Adrenal gland (tissue), 12 donors: ENCODE data around the gene RXYLT1. TPM values are rescaled to one million over a fixed set of nuclear protein-coding genes. Genes with fewer than 3 reads are reported as not detected.
A peak's percentile ranks its signal among the peaks of the same experiment; 100 is the strongest.

Experiments used
- DNase-seq, 7 donors: peaks; one replicate each; pipeline ENCODE4 v3.0.0-alpha.2; 2019 to 2020
- H3K27ac ChIP-seq, 5 donors: fragments of 200-600 bp; sonication (generic) in 4 of 5; 1 replicate in 3 of 5; 2 replicates in 2 of 5; pipeline versions ENCODE4 v1.5.1 to v1.8.0; 2016 to 2020; ENCODE audit warnings: mild to moderate bottlenecking in 1 of 5
- H3K27me3 ChIP-seq: fragments of 200-600 bp; 2 replicates; pipeline ENCODE4 v1.8.0; 2021
- H3K36me3 ChIP-seq, 2 donors: fragments of 200-600 bp; replicated peaks in 1 of 2; 1 replicate in 1 of 2; 2 replicates in 1 of 2; pipeline versions ENCODE4 v1.5.1 to v1.8.0; 2018 to 2022
- H3K4me1 ChIP-seq, 2 donors: fragments of 200-600 bp; replicated peaks in 1 of 2; 1 replicate in 1 of 2; 2 replicates in 1 of 2; pipeline versions ENCODE4 v1.5.1 to v1.8.0; 2018 to 2021
- H3K4me3 ChIP-seq, 4 donors: fragments of 200-600 bp; sonication (generic) in 3 of 4; one replicate each; pipeline ENCODE4 v1.5.1; 2016 to 2018
- H3K9me3 ChIP-seq, 3 donors: fragments of 200-600 bp; sonication (generic) in 1 of 3; replicated peaks in 1 of 3; 1 replicate in 2 of 3; 2 replicates in 1 of 3; pipeline versions ENCODE4 v1.5.1 to v1.8.0; 2016 to 2021
- POLR2A ChIP-seq, 2 donors: fragments of 450-650 bp; IDR thresholded peaks; one replicate each; pipeline ENCODE4 v1.6.1; 2017; ENCODE audit warnings: antibody characterized with exemption in 2 of 2, mild to moderate bottlenecking in 2 of 2, moderate library complexity in 1 of 2
- WGBS, 4 donors: extraction: QIAGEN DNeasy Blood & Tissue Kit in 2 of 4; methylation state at CpG; one replicate each; pipeline versions ENCODE4 v1.1.5 to v1.1.7; 2013 to 2017; 5-methylcytosine and 5-hydroxymethylcytosine counted together
- intact Hi-C, 2 donors: fragments of 100-400 bp; cut with DNase I; formaldehyde crosslinking; loops; one replicate each; pipeline versions ENCODE4 v1.14.1 to v1.15.0; 2022 to 2023
- polyA plus RNA-seq, 3 donors: library from polyadenylated mRNA; stranded (reverse); fragments of 200-250 nt in 2 of 3; fragments of 350-450 nt in 1 of 3; fragmentation: Illumina TruSeq in 1 of 3; extraction: RNeasy Lipid Tissue Mini Kit (QIAGEN cat#74804) in 1 of 3; gene quantifications; one replicate each; pipeline ENCODE4 v1.2.3, GENCODE V29; 2013 to 2014
- total RNA-seq, 9 donors: library from RNA; depleted of rRNA in 4 of 9; stranded (reverse); fragments of >200 nt in 4 of 9; fragments of 120-200 nt in 1 of 9; fragmentation: NEBNext Ultra II Directional in 1 of 9; extraction: Animal tissue kit (Norgen Biotek cat#: 25700) in 1 of 9; gene quantifications; one replicate each; pipeline versions ENCODE4 v1.1.0 to v1.2.4, GENCODE V29; 2013 to 2023
- TF ChIP-seq, protein P1 (sequence below), 6 experiments: fragments of 450-650 bp in 4 of 6; fragments of 200-600 bp in 2 of 6; sonication (generic) in 1 of 6; IDR thresholded peaks; 1 replicate in 5 of 6; 2 replicates in 1 of 6; pipeline versions ENCODE4 v1.5.1 to v1.8.0; 2016 to 2021; ENCODE audit warnings: antibody characterized with exemption in 6 of 6, mild to moderate bottlenecking in 2 of 6, moderate library complexity in 1 of 6
- donor health status: healthy with polysubstance abuse.
- donor health status: Bipolar disorder and iron deficiency.
- donor health status: DM: yes; HTN: yes; CAD: no.
- donor health status: DM: no; HTN: no; CAD: no.
- donor health status: DM: no; HTN: no; CAD: no.
- donor health status: DM: yes; HTN: yes; CAD: no.

RXYLT1 gene
- total and polyA plus RNA-seq, 12 donors: 13.9 to 44.9 (median 26.3) TPM

DNA sequence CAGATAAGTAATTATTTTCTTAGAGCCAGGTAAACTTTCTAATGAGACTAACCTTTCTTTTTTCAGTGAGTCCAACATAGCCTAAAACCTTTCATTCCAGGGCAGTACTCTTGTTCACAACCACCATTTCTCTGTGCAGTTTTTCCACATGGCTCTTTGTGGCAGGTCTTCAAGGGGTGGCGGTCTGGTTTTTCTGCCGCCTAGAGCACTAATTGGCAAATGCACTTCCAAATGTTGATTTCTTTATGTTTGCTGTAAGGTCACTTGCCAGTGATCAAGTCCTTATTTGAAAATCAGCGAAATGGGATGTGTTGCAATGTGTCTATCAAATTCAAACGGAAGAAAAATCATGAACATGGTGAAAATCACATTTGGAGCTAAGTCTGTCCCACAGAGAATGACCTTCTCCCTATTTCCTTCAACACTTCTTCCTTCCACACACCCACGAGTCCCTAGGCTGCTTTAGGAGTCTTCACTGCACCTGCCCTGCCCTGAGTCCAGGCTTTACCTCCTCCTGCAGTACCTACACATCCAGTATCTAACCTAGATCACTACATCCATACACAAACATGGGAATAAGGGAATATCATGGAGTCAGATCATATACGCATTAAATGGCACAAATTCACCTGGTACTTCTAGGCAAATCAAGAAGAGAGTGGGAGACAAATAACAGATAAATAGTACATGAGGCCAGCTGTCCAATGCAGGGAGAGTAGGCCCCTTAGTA lies 66.7 kb downstream of the RXYLT1 start:
- Histone ChIP-seq H3K4me1 (peaks cover 3 to 38% of the 10 kb centered on the region in 2 donors), H3K9me3 (no peaks in the 10 kb centered on the region), H3K27ac (no peak overlapping the region), H3K36me3 (no peaks in the 10 kb centered on the region), H3K4me3 (peak overlapping the region in 1 of 4 donors; percentile 76), H3K27me3 (no peaks in the 10 kb centered on the region)
- no peak for TF ChIP-seq POLR2A (IDR thresholded peaks at IDR 0.05)
- TF ChIP-seq, protein P1, sequence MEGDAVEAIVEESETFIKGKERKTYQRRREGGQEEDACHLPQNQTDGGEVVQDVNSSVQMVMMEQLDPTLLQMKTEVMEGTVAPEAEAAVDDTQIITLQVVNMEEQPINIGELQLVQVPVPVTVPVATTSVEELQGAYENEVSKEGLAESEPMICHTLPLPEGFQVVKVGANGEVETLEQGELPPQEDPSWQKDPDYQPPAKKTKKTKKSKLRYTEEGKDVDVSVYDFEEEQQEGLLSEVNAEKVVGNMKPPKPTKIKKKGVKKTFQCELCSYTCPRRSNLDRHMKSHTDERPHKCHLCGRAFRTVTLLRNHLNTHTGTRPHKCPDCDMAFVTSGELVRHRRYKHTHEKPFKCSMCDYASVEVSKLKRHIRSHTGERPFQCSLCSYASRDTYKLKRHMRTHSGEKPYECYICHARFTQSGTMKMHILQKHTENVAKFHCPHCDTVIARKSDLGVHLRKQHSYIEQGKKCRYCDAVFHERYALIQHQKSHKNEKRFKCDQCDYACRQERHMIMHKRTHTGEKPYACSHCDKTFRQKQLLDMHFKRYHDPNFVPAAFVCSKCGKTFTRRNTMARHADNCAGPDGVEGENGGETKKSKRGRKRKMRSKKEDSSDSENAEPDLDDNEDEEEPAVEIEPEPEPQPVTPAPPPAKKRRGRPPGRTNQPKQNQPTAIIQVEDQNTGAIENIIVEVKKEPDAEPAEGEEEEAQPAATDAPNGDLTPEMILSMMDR (IDR thresholded peaks at IDR 0.05): no peak
- DNase-seq: no peak
- intact Hi-C loops: loop anchor here (5.0 to 10.0 kb wide), 3 partner anchors 68 to 336 kb away; no protein-coding TSS in a partner anchor
- 79 to 85% (median 84%) methylated on average over 6 of the region's 6 CpGs for WGBS, 4 donors

DNA sequence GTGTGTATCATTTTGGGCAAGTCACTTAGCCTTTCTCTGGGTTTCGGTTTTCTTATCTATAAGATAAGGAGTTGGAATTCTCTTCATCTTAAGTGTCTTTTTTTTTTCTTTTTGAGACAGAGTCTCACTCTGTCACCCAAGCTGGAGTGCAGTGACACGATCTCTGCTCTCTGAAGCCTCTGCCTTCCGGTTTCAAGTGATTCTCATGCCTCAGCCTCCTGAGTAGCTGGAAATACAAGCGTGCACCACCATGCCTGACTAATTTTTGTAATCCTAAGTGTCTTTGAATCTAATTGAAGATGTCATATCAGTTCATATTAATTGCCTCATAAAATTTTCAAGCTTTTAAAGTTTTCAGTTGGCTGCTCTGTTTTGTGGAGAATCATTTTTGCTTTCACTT lies 68.7 kb downstream of the RXYLT1 start:
- no peaks in the 10 kb centered on the region for H3K27me3 ChIP-seq
- H3K4me3 ChIP-seq: no peak overlapping the region
- WGBS, 4 donors: 47 to 67% (median 56%) methylated on average over 4 of the region's 4 CpGs
- H3K36me3 ChIP-seq: no peaks in the 10 kb centered on the region
- no peaks in the 10 kb centered on the region for H3K9me3 ChIP-seq
- peaks cover 3 to 38% of the 10 kb centered on the region in 2 donors for H3K4me1 ChIP-seq
- no peak for DNase-seq
- no peak overlapping the region for H3K27ac ChIP-seq
- TF ChIP-seq, protein P1 (IDR thresholded peaks at IDR 0.05): no peak
- no peak for TF ChIP-seq POLR2A (IDR thresholded peaks at IDR 0.05)
- intact Hi-C loops: loop anchor here (5.0 to 10.0 kb wide), 3 partner anchors 66 to 334 kb away; no protein-coding TSS in a partner anchor

DNA sequence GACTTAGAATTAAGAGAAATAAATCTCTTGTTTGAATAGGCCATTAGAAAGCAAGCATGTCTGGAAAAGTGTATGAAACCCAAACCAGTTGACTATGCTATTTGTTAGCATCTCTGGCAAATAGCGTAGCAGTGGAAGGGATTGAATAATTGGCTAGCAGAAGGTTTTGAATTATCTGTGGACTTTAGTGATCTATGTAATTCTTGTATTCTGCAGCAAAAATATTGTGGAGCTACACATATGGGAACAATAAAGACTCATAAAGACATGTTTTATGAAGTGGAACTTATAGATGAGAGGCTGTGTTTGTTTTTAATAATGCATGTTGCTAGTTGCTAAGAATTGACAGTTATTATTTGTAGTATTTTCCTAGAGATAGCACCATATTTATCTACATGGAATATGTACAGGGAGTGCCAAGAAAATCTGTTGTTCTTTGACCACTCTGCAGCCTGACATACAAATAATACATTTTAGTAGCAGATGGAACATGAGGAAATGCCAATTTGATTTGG lies 69.5 kb downstream of the RXYLT1 start:
- Histone ChIP-seq H3K27me3 (no peaks in the 10 kb centered on the region), H3K4me3 (no peak overlapping the region), H3K27ac (no peak overlapping the region), H3K36me3 (no peaks in the 10 kb centered on the region), H3K9me3 (no peaks in the 10 kb centered on the region), H3K4me1 (peaks cover 3 to 38% of the 10 kb centered on the region in 2 donors)
- TF ChIP-seq POLR2A (IDR thresholded peaks at IDR 0.05): no peak
- WGBS, 4 donors: 83 to 93% (median 93%) methylated on average over 1 of the region's 1 CpG
- intact Hi-C loops: loop anchor here (5.0 to 10.0 kb wide), 3 partner anchors 66 to 333 kb away; no protein-coding TSS in a partner anchor
- DNase-seq: no peak

DNA sequence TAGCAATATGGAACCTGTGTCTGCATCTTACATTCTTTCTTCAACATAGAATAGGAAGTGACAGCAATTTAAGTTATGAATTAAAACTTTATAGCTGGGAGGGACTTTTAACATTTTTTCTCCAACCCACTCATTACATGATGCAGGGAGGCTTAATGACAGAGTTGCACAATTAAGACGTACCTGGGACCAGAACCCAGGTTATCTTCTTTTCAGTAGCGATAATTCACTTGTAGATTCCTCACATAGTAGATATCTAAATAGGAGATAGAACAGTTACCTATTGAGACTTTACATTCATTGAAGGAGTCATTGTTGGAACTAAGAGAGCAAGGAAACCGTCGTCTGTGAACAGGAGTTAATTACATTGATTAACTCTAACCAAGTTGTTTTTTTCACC lies 69.9 kb downstream of the RXYLT1 start:
- intact Hi-C loops: loop anchor here (5.0 to 10.0 kb wide), 3 partner anchors 65 to 333 kb away; no protein-coding TSS in a partner anchor
- no peaks in the 10 kb centered on the region for H3K27me3 ChIP-seq
- no peaks in the 10 kb centered on the region for H3K36me3 ChIP-seq
- 90 to 96% (median 93%) methylated on average over 4 of the region's 4 CpGs for WGBS, 4 donors
- no peaks in the 10 kb centered on the region for H3K9me3 ChIP-seq
- no peak overlapping the region for H3K4me3 ChIP-seq
- H3K27ac ChIP-seq: no peak overlapping the region
- no peak for DNase-seq
- TF ChIP-seq, protein P1 (IDR thresholded peaks at IDR 0.05): no peak
- TF ChIP-seq POLR2A (IDR thresholded peaks at IDR 0.05): no peak
- peaks cover 3 to 38% of the 10 kb centered on the region in 2 donors for H3K4me1 ChIP-seq
